ENCODE results near the gene DMD. TPM values are rescaled to one million over a fixed set of nuclear protein-coding genes. Genes with fewer than 3 reads are reported as not detected.

Gene DMD
- polyA plus RNA-seq, 1 donor from 2014 or later, result 3.1 TPM

DNA sequence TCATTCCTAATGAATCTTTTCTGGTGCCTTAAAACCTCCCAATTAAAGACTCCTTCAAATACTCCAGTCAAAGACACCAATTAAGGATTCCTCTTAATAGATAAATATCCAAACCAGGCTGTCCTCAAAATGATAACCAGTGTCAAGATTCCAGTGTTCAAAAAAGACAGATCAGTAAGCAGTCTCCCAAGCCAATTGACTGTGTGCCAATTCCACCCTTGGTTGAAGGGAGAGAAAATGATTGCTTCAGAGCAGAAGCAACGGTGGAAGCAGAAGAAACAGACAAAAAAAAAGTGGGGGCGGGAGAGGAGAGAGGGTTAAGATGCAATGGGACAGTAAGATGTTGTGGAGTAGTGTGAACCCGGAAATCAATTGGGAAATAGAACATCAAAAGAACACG, 1923.5 kb downstream of the DMD start:
- H3K36me3 Mint-ChIP-seq, result no peaks in the 10 kb centered on the region

DNA sequence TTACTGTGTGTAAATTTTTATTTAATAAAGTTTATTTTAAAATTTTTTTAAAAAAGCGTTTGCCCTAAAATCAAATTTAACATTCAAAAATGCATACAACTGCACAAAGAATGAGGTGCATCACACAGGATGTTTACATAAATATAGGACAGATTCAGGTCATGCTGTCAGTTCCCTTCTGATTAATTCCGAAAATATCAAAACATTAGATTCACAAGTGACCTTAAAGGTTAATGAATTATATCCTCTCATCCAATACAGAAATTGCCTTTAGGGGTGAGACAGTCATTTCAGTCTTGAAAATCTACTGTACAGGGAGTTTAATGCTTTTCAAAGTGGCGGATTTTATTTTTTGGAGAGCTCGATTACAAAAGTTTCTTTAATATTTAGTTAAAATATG, 1930.8 kb downstream of the DMD start:
- Mint-ChIP-seq H3K4me1 (no peaks in the 10 kb centered on the region), H3K36me3 (peaks cover 2% of the 10 kb centered on the region), H3K27ac (no peak overlapping the region), H3K4me3 (no peak overlapping the region), H3K9me3 (peaks cover 0 to 3% (median 0%) of the 10 kb centered on the region in 3 donors), H3K27me3 (no peaks in the 10 kb centered on the region)

More for the DNA sequence above, 1923.5 kb downstream of the DMD start:
- Mint-ChIP-seq H3K27me3 (no peaks in the 10 kb centered on the region), H3K4me1 (no peaks in the 10 kb centered on the region), H3K9me3 (no peaks in the 10 kb centered on the region), H3K4me3 (no peak overlapping the region), H3K27ac (no peak overlapping the region)

DNA sequence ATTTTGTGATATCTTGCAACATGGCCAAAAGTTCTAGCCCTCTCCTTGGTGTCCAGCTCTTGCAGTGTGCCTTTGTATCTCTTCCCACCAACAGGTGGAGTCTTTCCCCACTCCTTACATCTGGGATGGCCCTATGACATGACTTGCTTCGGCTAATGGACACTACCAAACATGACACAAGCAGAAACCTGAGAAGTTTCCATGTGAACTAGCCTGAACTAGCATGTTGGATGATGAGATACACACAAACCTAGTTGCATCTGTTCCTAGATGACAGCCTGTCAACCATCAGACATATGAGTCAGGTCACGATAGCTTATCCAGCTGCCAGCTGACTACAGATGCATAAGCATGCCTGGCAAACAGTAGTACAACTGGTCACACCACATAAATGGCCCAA, 1932.0 kb downstream of the DMD start:
- peaks cover 2% of the 10 kb centered on the region for H3K36me3 Mint-ChIP-seq
- no peaks in the 10 kb centered on the region for H3K4me1 Mint-ChIP-seq
- no peak overlapping the region for H3K27ac Mint-ChIP-seq
- peaks cover 0 to 3% (median 0%) of the 10 kb centered on the region in 3 donors for H3K9me3 Mint-ChIP-seq
- H3K4me3 Mint-ChIP-seq, result no peak overlapping the region
- no peaks in the 10 kb centered on the region for H3K27me3 Mint-ChIP-seq

DNA sequence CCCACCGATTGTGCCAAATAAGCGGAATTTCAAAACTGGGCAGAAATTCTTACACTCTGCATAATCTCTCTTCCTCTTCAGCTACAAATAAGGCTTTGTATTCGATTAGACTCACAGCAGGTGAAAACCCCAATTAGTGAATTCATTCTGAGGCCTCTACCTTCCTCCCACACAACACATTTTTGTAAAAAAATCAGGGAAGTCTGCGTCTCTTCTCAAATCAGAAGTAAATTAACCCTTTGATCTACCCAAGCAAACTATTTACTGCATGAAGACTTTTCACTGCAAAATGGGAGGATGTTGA, 1938.9 kb downstream of the DMD start:
- Mint-ChIP-seq H3K4me1 (no peaks in the 10 kb centered on the region), H3K9me3 (peaks cover 0 to 3% (median 0%) of the 10 kb centered on the region in 3 donors), H3K36me3 (no peaks in the 10 kb centered on the region), H3K4me3 (no peak overlapping the region), H3K27me3 (no peaks in the 10 kb centered on the region), H3K27ac (no peak overlapping the region)

DNA sequence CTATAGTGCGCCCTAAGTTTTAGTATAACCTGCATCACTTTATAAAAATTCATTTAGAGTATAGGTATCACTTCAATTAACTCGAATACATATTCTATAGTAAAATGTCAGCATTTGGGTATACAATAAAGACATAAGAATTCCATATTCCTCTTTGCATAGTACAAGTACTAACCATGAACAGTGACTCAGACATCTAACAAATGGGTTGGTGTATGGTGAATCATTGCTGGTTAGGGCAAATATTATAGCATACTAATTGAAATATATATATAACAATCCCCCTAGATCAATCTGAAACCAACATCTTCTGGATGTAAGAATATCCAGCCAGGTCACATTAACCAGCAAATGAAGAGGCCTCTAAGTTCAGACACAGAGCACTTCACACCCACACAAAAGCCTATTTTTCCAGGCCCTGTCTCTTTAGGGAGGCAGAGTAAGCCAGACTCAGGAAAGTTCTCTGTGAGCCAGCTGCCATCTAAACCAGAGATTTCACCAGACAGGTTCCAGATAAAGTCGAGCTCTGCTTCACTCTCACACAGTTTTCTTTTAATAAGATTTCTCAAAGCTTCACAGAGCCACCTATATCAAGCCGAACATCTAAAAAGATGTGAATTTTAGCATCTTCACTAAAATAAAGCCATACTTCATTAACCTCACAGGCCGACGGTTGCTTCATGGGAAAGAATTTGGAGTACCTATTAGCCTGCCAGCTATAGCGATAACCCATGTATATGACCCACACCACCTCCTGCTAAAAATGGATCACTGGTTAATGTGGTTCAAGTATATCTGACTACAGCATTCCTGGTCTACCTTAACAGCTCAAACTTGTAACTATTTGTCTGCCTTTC, 1939.5 kb downstream of the DMD start:
- no peaks in the 10 kb centered on the region for H3K36me3 Mint-ChIP-seq
- no peaks in the 10 kb centered on the region for H3K4me1 Mint-ChIP-seq
- H3K27ac Mint-ChIP-seq, result no peak overlapping the region
- no peaks in the 10 kb centered on the region for H3K27me3 Mint-ChIP-seq
- H3K4me3 Mint-ChIP-seq, result no peak overlapping the region
- H3K9me3 Mint-ChIP-seq, result peaks cover 0 to 3% (median 0%) of the 10 kb centered on the region in 3 donors

DNA sequence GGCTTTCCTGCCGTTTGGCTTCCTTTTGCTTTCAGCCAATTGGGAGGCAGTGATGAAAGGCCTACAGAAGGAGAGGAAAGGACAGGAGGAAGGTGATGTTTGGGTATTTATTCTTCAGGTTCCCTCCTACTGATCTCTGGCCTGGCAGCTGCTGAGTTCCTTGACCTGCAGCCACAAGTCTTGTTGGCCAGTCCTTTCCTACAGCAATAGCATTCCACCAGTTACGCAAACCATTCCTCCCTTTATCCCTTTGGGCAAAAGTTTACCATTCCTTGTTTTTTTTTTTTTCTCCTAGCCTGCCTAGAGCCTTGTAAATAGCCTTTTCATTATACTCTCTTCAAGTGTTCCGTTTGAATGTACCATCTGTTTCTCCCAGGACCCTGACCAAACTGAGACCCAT, 1941.4 kb downstream of the DMD start:
- H3K4me1 Mint-ChIP-seq, result peaks cover 2 to 10% (median 3%) of the 10 kb centered on the region in 3 donors
- peaks cover 0 to 1% (median 0%) of the 10 kb centered on the region in 3 donors for H3K9me3 Mint-ChIP-seq
- no peak overlapping the region for H3K27ac Mint-ChIP-seq
- H3K4me3 Mint-ChIP-seq, result no peak overlapping the region
- peaks cover 1% of the 10 kb centered on the region for H3K36me3 Mint-ChIP-seq
- H3K27me3 Mint-ChIP-seq, result no peaks in the 10 kb centered on the region

DNA sequence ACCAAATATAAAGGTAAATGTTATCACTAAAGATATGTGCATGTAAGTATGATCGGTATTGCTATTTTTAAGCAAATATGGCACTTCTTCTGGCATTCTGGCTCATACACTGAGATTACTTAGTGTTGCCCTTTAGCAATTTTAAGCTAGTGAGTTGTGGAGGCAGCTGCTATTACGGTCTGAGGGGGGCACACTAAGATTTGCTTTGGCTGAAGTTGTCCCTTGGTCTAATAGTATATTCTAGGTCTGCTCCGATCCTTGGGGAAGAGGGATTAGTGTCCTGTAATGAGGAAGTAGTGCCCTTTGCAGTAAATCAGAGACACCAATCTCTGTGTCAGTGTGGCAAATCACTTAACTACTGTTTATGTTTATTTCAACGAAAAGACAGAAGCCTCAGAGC, 1943.0 kb downstream of the DMD start:
- Mint-ChIP-seq H3K27me3 (no peaks in the 10 kb centered on the region), H3K9me3 (peaks cover 0 to 1% (median 0%) of the 10 kb centered on the region in 3 donors), H3K4me1 (peaks cover 2 to 10% (median 3%) of the 10 kb centered on the region in 3 donors), H3K36me3 (peaks cover 1% of the 10 kb centered on the region), H3K27ac (no peak overlapping the region), H3K4me3 (peak overlapping the region in 1 of 4 donors; percentile 41)

DNA sequence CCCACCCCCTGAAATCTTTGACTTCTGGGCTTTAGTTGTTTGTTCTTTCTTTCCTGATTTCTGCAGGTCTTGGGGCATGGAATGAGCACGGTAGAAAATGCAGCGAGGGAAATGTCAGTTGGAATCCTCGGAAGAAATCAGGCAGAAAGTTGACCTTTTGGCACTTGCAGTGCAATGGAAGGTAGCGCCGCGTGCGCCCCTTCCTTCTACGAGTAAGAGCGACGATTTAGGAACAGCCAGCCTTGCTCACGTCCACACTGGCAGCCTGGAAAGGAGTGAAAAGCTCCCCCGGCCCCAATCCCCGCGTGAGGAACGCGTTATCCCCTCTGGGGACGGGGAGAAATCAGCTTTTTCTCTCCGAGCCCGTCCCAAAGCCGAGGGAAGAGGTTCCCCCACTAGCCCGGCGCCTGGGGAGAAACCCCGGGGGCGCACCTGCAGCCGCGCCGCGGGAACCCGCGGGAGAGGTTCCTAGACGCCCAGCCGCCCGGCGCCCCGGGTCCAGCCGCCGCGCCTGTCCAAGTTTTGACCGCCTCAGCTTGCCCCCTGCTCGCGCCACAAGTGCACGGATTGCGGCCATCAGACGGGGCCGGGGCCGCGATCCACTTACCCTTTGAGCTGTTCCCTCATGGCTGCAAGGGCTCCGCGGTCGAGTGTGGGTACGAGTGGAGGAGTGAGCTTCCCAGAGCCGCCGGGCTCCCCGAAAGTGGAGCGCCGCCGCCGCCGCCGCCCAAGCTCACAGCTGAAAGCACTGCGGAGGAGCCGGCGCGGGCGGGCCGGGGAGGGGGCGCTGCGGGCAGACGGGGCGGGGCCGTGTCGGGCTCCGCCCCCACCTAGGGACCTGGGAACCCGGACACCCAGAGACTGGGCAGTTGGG, 1944.9 kb downstream of the DMD start:
- Mint-ChIP-seq H3K9me3 (peaks cover 0 to 1% (median 0%) of the 10 kb centered on the region in 3 donors), H3K4me1 (peaks cover 2 to 10% (median 3%) of the 10 kb centered on the region in 3 donors), H3K4me3 (peak overlapping the region; percentile 54 to 91 (median 81)), H3K27ac (peak overlapping the region in 2 of 3 donors; percentile 49 to 66), H3K36me3 (peaks cover 1% of the 10 kb centered on the region), H3K27me3 (no peaks in the 10 kb centered on the region)

DNA sequence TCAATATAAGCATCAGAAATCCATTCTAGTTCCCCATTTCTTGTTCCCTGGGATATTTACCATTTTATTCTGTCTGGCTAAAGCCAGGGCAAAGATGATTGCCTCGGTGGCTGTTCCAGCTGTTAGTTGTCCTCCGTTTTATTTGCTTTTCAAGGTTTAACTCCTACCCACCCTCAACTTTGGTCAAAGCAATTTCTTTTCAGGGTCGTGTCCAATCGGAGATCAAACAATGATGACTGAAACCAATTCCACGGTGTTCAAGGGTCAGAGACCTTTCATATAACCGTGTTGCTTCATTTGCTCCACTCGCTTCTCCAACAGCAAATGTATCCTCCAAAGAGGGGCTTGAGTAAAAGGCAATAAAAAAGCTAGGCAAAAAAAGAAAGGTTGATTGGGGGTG, 1946.0 kb downstream of the DMD start:
- Mint-ChIP-seq H3K36me3 (peaks cover 1% of the 10 kb centered on the region), H3K27ac (no peak overlapping the region), H3K27me3 (no peaks in the 10 kb centered on the region)

DNA sequence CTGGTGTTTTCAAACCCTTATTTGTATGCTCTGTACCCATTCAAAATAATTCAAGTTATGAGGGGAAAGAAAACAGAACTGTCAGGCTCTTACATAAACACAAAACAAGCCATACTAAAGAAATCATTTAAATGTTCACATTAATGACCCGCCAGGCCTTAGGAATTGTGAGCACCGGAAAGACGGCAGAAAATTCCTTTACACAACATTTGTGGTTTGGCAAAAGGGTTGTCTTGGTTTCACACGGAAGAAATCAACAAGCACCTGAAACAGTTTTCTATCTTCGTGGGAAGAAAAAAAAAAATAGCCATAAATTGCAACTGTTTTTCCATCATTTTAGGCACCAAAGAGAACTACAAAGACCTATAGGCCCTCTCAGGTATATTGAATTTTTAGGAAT, 1951.0 kb downstream of the DMD start:
- Mint-ChIP-seq H3K4me1 (peaks cover 0 to 3% (median 0%) of the 10 kb centered on the region in 3 donors), H3K27ac (no peak overlapping the region), H3K9me3 (no peaks in the 10 kb centered on the region), H3K27me3 (no peaks in the 10 kb centered on the region), H3K36me3 (no peaks in the 10 kb centered on the region), H3K4me3 (no peak overlapping the region)

More for the DNA sequence above, 1946.0 kb downstream of the DMD start:
- peak overlapping the region in 1 of 4 donors; percentile 69 for H3K4me3 Mint-ChIP-seq
- H3K4me1 Mint-ChIP-seq, result peaks cover 2 to 10% (median 3%) of the 10 kb centered on the region in 3 donors
- peaks cover 0 to 1% (median 0%) of the 10 kb centered on the region in 3 donors for H3K9me3 Mint-ChIP-seq

DNA sequence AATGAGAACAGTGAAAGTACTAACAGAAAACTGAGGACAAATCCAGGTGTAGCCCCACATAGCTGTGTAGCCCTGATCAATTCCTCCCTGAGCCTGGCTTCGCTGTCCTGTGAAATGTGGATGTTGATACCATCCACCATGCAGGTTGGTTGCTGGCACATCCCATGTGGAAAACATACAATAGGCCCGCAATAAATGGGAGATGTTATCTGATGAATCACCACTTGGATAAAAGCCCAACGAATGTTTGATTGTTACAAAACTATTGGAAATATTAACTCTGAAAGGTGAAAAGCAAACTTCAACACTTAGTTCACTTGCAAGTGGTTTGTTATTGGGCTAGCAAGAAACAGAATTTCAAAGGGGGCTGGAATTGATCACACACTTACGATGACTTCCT, 1953.2 kb downstream of the DMD start:
- Mint-ChIP-seq H3K4me3 (no peak overlapping the region), H3K27me3 (no peaks in the 10 kb centered on the region), H3K27ac (no peak overlapping the region), H3K4me1 (no peaks in the 10 kb centered on the region), H3K9me3 (no peaks in the 10 kb centered on the region), H3K36me3 (no peaks in the 10 kb centered on the region)

DNA sequence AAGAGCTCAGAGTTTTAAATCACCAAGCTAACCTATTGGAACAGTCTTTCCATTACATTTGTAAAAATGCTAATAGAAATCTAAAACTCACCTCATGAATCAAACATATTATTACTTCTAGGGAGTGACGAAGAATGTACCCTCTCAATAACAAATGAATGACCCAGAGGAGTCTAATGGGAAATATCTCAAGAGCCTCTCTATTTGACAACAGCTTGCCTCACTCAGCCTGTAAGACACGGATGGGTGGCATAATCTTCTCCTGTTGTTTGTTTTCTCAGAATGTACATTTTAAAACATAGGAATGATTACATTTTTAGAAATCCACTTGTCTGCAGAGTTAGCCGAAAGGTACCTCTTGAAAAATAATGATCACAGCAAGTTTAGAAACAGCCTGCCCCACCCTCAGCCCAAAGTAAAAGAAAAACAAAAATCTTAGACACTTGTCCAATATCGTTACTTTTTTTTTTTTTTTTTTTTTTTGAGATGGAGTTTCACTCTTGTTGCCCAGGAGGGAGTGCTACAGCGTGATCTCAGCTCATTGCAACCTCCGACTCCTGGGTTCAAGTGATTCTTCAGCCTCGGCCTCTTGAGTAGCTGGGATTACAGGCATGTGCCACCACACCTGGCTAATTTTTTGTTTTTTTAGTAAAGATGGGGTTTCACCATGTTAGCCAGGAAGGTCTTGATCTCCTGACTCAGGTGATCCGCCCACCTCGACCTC, 1955.9 kb downstream of the DMD start:
- Mint-ChIP-seq H3K4me1 (no peaks in the 10 kb centered on the region), H3K9me3 (no peaks in the 10 kb centered on the region), H3K27me3 (no peaks in the 10 kb centered on the region), H3K36me3 (no peaks in the 10 kb centered on the region), H3K4me3 (no peak overlapping the region), H3K27ac (no peak overlapping the region)

DNA sequence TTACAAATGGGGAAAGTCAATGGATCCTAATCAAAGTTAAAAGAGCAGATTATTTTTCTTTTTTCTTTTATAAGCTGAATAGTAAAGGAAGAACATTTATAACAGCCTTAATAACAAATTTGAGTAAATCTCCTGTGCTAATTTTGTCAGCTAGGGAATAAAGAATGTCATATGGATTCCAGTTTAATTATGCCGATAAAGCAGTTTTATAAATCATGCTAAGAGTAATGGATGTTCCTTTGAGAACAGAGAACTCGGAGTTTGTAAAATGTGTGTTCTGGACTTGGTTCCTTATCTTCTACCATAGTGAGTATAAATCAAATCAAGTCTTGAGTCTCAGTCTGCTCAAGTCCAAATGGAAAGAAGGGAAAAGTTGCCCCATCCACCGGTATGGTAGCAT, 1959.2 kb downstream of the DMD start:
- Mint-ChIP-seq H3K27me3 (no peaks in the 10 kb centered on the region), H3K9me3 (peaks cover 0 to 2% (median 0%) of the 10 kb centered on the region in 3 donors), H3K4me1 (no peaks in the 10 kb centered on the region), H3K27ac (no peak overlapping the region), H3K36me3 (no peaks in the 10 kb centered on the region), H3K4me3 (no peak overlapping the region)

DNA sequence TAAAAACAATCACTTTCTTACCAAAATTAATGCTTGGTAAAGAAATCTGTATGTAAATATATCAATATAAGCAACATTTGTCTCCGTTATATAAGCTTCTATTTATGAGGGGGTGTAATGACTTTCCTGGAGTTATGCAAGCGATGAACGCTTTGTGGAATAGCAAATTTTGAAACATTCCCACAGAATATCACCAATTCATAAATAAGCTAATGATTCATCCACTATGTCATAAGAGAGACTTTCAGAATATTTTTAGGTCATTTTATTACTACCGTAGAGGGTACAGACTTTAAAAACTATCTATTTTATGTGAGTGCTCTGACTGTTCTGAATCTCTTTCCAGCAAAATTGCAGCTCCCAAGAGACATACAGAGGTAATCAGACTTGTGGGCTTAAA, 1960.0 kb downstream of the DMD start:
- no peaks in the 10 kb centered on the region for H3K27me3 Mint-ChIP-seq
- H3K27ac Mint-ChIP-seq, result no peak overlapping the region
- no peak overlapping the region for H3K4me3 Mint-ChIP-seq
- H3K9me3 Mint-ChIP-seq, result peaks cover 0 to 2% (median 0%) of the 10 kb centered on the region in 3 donors
- H3K4me1 Mint-ChIP-seq, result no peaks in the 10 kb centered on the region
- H3K36me3 Mint-ChIP-seq, result no peaks in the 10 kb centered on the region

DNA sequence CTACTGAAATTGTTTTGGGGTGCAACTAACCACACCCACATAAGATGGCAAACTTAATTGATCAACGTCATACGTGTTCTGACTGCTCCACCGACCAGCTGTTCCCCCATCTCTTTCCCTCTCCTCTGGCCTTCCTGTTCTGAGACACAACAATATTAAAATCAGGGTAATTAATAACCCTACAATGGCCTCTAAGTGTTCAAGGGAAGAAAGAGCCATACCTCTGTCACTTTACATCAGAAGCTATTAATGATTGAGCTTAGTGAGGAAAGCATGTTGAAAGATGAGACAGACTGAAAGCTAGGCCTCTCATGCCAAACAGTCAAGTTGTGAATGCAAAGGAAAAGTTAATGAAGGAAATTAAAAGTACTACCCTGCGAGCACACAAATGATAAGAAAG, 1965.6 kb downstream of the DMD start:
- Mint-ChIP-seq H3K27ac (no peak overlapping the region), H3K4me1 (peaks cover 0 to 10% (median 4%) of the 10 kb centered on the region in 3 donors), H3K9me3 (peaks cover 0 to 2% (median 2%) of the 10 kb centered on the region in 3 donors), H3K27me3 (no peaks in the 10 kb centered on the region), H3K36me3 (no peaks in the 10 kb centered on the region), H3K4me3 (no peak overlapping the region)
